Measurements from ENCODE around the gene AFG3L2. TPM values are rescaled to one million over a fixed set of nuclear protein-coding genes. Genes with fewer than 3 reads are reported as not detected.

Gene AFG3L2
- total and polyA plus RNA-seq, 4 donors: 22.5 to 55.4 (median 27.6) TPM

- WGBS: 22% methylated on average over 1 of the region's 1 CpG
- Histone ChIP-seq H3K9me3 (ENCODE audit: control insufficient read depth in 4 of 4, low read length in 3 of 4) (no peaks in the 10 kb centered on the region), H3K27me3 (ENCODE audit: control insufficient read depth in 4 of 4, insufficient read depth in 4 of 4, low read length in 3 of 4) (peaks cover 0 to 3% (median 0%) of the 10 kb centered on the region in 4 donors), H3K27ac (ENCODE audit: low read depth in 1 of 2, low read length in 2 of 2) (no peak overlapping the region), H3K4me3 (ENCODE audit: low read depth in 1 of 3, low read length in 3 of 3) (no peak overlapping the region), H3K36me3 (ENCODE audit: control insufficient read depth in 4 of 4, insufficient read depth in 3 of 4, low read depth in 1 of 4, low read length in 3 of 4) (no peaks in the 10 kb centered on the region), H3K4me1 (ENCODE audit: control insufficient read depth in 4 of 4, insufficient read depth in 4 of 4, low read length in 3 of 4) (no peaks in the 10 kb centered on the region), H3K9ac (ENCODE audit: low read depth in 1 of 2, low read length in 2 of 2) (no peak overlapping the region)
- DNase-seq (ENCODE audit: low spot score): no peak
- TF ChIP-seq MAX (IDR thresholded peaks at IDR 0.05) (no peak), ZBTB33 (IDR thresholded peaks at IDR 0.05) (no peak), FOXA2 (IDR thresholded peaks at IDR 0.05) (no peak), HNF4A (conservative IDR thresholded peaks at IDR 0.05) (no peak), YY1 (IDR thresholded peaks at IDR 0.05) (no peak)
- TF ChIP-seq, protein P1, sequence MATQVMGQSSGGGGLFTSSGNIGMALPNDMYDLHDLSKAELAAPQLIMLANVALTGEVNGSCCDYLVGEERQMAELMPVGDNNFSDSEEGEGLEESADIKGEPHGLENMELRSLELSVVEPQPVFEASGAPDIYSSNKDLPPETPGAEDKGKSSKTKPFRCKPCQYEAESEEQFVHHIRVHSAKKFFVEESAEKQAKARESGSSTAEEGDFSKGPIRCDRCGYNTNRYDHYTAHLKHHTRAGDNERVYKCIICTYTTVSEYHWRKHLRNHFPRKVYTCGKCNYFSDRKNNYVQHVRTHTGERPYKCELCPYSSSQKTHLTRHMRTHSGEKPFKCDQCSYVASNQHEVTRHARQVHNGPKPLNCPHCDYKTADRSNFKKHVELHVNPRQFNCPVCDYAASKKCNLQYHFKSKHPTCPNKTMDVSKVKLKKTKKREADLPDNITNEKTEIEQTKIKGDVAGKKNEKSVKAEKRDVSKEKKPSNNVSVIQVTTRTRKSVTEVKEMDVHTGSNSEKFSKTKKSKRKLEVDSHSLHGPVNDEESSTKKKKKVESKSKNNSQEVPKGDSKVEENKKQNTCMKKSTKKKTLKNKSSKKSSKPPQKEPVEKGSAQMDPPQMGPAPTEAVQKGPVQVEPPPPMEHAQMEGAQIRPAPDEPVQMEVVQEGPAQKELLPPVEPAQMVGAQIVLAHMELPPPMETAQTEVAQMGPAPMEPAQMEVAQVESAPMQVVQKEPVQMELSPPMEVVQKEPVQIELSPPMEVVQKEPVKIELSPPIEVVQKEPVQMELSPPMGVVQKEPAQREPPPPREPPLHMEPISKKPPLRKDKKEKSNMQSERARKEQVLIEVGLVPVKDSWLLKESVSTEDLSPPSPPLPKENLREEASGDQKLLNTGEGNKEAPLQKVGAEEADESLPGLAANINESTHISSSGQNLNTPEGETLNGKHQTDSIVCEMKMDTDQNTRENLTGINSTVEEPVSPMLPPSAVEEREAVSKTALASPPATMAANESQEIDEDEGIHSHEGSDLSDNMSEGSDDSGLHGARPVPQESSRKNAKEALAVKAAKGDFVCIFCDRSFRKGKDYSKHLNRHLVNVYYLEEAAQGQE (IDR thresholded peaks at IDR 0.05): no peak
Observed at GRCh38 chr18:12281861-12282260, 95.2 kb downstream of the AFG3L2 start.

GRCh38 chr18:12279781-12280531, 97.1 kb downstream of the AFG3L2 start:
- WGBS: 90% methylated on average over 16 of the region's 16 CpGs
- H3K4me1 ChIP-seq (ENCODE audit: control insufficient read depth in 4 of 4, insufficient read depth in 4 of 4, low read length in 3 of 4): no peaks in the 10 kb centered on the region
- H3K4me3 ChIP-seq (ENCODE audit: low read depth in 1 of 3, low read length in 3 of 3): no peak overlapping the region
- no peaks in the 10 kb centered on the region for H3K9me3 ChIP-seq (ENCODE audit: control insufficient read depth in 4 of 4, low read length in 3 of 4)
- H3K27ac ChIP-seq (ENCODE audit: low read depth in 1 of 2, low read length in 2 of 2): peak overlapping the region; percentile 75
- H3K27me3 ChIP-seq (ENCODE audit: control insufficient read depth in 4 of 4, insufficient read depth in 4 of 4, low read length in 3 of 4): no peaks in the 10 kb centered on the region
- no peak for DNase-seq (ENCODE audit: low spot score)
- no peak overlapping the region for H3K9ac ChIP-seq (ENCODE audit: low read depth in 1 of 2, low read length in 2 of 2)
- H3K36me3 ChIP-seq (ENCODE audit: control insufficient read depth in 4 of 4, insufficient read depth in 3 of 4, low read depth in 1 of 4, low read length in 3 of 4): no peaks in the 10 kb centered on the region
- TF ChIP-seq FOXA1 (IDR thresholded peaks at IDR 0.05) (no peak), SP1 (IDR thresholded peaks at IDR 0.05) (no peak), GABPA (IDR thresholded peaks at IDR 0.05 in 1 of 2, conservative IDR thresholded peaks at IDR 0.05 in 1 of 2) (no peak), MAX (IDR thresholded peaks at IDR 0.05) (no peak), HNF4A (conservative IDR thresholded peaks at IDR 0.05) (no peak), ATF3 (IDR thresholded peaks at IDR 0.05) (no peak), CTCF (IDR thresholded peaks at IDR 0.05; ENCODE audit: low read depth, low read length, missing input control) (no peak), HNF4G (IDR thresholded peaks at IDR 0.05) (no peak), YY1 (IDR thresholded peaks at IDR 0.05) (no peak), RXRA (IDR thresholded peaks at IDR 0.05) (no peak), FOXA2 (IDR thresholded peaks at IDR 0.05) (no peak), RAD21 (IDR thresholded peaks at IDR 0.05) (no peak), EGR1 (IDR thresholded peaks at IDR 0.05; ENCODE audit: low read depth in 2 of 2) (no peak), TAF1 (conservative IDR thresholded peaks at IDR 0.05) (no peak), NR2F2 (IDR thresholded peaks at IDR 0.05) (no peak), JUND (IDR thresholded peaks at IDR 0.05) (no peak)
- TF ChIP-seq, protein P1 (IDR thresholded peaks at IDR 0.05): no peak
